HG02938 (cell line): ENCODE data around the gene ENDOV.
"Not testable (repeated sequence)": the region's sequence is repeated elsewhere in the genome, so short reads cannot be mapped to it uniquely, and the experiment has no call there.

Source experiments
- ATAC-seq: cut with Tn5 transposase; IDR thresholded peaks from one replicate; pipeline ENCODE4 v1.9.1; 2021; ENCODE audit warnings: mild to moderate bottlenecking, moderate library complexity; ENCODE audit not compliant: unreplicated experiment

ENDOV gene

DNA sequence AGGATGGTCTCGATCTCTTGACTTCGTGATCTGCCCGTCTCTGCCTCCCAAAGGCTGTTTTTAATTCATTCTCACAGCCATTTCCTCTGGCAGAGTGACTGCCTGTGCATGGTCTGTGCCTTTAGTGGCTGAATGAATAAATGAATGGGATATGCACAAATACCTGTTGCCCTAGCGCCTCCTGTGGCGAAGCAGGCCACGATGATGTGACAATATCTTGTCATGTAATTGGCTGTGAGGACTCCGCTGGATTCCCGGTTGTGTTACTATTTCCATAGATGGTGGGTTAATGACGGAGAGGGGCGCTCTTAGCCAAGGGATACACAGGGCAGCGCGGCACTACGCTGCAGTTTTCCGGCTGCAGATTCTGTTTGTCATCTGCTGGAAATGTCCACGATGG is 26.8 kb upstream of the ENDOV start:
- no peak for ATAC-seq

DNA sequence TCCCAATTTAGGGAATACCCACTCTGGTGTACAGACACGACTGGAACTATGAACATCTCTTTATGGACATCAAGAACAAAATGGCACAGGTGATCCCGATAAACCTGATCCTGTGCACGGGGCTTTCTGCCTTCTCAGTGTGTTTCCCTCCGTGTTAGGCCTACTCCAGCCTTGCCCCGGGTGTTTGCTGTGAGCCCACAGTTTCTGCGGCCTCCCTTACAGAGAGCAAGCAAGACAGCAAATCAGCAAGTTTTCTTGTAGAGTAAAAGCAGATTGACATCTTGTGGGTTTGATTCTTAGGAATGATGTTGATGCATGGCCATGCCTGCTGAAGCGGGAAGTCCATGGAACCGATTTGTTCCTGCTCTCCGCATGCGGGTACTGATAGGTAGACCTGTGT is 26.4 kb upstream of the ENDOV start:
- no peak for ATAC-seq

DNA sequence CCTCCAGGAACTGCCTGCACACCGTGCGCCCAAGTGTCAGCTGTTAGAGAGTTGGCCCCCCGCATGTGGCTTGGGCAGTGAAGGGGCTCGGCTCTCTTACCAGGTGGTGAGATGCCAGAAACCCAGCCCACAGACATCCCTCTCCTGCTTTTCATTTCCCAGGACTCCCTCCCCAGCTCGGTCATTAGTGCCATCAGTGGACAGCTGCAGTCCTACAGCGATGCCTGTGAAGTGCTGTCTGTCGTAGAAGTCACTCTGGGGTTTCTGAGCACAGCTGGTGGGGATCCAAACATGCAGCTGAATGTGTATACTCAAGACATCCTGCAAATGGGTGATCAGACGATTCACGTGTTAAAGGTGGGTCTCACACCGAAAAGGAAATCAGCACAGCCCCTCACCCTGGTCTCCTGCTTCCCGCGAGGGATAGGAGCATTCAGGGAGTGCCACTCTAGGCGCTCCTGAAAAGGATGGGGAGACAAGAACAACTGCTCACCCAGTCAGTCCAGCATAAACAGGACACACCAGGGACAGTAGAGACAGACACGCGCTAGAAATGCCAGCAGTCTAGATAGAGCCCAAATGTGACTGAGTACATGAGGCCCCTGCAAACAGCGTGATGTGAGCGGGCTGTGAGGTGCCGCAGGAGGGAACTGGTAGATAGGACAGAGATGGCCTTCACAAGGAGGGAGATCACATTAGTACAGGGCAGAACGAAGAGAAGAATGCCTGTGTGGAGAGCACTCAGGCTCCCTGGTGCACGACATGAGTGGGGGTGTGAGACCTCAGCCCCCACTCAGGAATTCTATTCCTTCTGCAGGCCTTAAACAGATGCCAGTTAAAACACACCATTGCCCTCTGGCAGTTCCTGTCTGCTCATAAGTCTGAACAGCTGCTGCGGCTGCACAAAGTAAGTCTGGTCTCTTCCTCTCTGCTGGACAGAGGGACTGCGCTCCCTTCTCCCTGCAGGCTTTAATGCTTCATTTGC is 25.7 kb upstream of the ENDOV start:
- ATAC-seq: no peak

DNA sequence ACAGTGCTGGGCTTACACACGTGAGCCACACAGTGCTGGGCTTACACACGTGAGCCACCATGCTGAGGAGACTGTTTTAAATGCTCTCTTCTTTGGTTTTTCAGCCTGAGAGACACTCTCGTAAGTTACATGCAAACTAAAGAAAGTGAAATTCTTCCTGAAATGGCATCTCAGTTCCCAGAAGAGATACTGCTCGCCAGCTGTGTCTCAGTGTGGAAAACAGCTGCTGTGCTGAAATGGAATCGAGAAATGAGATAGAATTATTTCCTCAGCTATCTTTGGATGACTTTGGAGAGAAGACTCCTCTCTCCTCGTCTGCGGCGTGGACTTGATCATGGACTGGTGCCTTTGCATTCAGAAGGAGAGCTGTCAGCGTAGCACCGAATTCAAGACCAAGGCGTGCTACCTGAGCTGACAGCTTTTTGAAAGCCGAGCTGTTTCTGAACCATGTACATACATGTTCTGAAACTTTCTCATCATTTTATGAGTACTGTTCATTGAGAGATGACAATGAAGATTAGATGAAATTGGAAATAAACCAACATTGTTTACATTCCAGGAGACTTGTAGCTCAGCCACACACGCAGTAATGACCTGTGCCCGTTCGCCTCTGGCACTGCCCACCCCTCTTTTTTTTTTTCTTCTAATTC is 21.6 kb upstream of the ENDOV start:
- ATAC-seq: no peak

DNA sequence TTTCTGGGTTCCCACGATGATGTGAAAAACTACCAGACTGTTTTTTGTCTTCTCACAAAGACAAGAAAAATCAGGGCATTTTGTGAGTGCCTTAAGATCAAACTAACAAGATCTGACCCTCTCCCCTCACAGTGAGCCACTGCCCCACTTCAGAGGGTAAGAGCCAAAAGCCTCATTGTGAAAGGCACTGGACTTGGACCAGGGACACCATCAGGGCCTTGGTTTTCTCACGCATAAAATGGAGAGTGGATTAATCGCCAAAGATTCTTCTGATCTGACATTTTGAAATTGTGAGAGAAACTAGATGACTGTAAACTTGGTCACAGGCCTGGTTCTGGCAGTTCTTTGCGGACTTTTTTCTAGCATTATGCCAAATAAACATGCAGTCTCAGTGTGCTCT is 21.0 kb upstream of the ENDOV start:
- ATAC-seq: no peak

DNA sequence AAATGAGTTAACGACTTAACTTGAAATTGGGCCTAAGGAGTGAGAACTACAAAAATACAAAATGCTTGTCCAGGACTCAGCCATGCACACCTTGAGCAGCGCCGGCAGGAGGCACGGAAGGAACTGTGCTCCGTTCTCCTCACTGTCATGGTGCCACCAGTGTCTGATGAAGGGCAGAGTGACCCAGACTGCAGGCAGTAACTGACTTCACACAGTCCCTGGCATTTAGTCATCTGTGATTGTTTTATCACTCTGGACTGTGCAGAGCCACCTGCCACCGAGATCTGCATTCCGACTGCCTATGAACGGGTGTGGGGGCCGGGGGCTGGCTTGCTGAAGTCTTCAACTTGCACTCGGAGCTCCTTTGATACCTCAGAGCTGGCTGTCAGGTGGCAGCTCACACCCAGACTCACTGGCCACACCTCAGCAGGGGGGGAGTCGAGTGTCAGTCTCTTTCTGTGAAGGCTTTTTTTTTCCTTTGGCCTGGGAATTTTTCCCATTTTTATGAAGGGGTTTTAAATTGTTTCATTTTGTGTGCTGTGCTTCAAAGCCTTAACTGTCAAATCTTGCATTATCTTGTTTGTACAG is 20.2 kb upstream of the ENDOV start:
- no peak for ATAC-seq

DNA sequence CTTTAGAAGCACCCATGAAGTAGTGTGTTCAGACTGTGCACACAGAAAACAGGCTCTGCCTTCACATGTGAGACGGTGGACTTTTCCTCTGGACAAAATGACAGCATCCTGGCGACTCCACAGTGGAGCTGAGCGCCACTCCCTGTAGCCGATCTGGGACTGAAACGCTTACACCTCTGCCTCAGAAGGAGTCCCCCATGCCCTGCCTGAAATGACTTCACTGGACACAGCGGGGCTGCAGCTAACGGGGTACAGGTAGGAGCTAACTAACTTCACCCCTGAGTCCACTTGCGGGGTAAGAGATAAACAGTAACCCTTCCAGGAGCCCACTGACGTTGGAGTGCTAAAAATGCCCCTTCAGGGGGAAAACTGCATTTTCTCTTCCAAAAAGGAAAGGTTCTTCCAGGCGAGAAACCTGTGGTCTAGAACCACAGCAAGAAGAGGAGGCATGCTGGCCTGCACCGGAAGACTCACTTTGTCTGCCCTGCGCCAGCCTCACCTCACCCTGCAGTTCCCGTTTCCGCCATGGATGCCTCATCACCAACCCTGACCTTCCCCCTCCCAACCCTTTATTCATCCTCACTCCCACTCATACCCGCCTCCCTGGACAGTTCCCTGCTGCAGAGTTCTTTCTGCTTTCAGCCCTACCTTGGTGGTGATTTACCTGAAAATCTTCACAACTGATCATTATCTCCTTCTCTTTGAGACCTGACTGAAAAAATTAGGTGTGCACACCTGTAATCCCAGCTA is 19.4 kb upstream of the ENDOV start:
- ATAC-seq: no peak

DNA sequence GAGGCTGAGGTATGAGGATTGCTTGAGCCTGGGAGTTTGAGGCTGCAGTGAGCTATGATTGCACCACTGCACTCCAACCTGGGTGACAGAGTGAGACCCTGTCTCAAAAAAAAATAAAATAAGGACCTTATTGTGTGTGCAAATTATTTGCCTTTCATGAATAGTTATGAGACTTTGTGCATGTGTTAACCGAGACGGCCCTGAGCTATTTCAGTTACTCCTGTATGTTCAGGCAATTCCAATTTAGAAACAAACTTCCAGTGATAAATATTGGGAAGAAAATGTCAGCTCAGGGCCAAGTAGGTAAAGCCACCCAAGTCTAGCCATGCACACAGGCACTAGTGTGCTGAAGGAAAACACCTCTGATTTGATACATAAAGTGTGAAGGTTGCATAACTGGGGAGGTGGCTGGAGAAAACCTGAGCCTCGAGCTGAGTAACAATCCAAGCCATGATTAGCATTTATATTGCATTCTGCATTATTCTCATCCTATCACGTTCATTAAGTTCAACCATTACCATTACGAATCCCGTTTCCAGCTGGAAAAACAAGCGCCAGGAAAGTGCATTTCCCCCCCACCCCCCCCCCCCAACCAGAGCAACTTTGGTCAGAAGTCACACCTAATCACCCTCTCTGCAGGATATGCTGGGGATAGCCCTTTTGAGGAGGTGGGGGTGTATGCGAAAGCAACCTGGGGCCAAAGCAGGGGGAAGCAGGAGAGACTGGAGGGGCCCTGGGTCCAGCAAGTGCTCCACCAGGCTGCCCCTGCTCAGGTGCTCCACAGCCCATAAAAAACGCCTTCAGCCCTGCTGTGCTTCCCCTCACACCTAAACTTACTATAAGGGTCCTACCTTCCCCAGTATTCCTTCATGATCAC is 18.6 kb upstream of the ENDOV start:
- no peak for ATAC-seq

DNA sequence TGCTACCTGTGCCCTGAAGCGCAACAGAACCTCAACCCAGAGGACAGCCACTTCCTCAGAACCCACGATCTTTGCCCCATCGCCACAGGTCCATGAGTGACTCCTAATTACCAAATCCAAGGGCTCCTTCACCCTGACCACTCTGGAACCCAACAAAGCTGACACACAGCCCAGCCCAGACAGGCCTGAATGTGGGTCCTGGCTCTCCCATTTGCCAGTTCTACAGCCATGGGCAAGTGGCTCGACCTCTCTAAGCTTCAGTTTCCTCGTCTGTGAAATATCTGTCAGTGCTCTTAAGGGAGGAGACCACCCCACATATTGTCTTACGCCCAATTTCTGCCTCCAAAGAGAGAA is 18.0 kb upstream of the ENDOV start:
- ATAC-seq: no peak

DNA sequence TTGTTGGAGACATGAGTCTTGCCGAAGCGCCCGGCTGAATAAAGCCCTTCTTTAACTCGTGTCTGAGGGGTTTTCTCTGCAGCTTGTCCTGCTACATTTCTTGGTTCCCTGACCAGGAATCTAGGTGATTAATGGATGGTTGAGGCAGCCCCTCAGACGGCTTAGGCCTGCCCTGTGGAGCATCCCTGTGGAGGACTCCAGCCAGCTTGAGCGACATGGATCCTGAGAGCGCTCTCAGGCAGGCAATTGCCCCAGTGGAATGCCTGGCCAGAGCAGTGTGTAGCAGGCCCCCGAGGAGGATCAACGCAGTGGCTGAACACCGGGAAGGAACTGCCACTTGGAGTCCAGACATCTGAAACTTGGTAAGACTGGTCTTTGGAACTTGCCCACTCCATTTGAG is 17.3 kb upstream of the ENDOV start:
- no peak for ATAC-seq

DNA sequence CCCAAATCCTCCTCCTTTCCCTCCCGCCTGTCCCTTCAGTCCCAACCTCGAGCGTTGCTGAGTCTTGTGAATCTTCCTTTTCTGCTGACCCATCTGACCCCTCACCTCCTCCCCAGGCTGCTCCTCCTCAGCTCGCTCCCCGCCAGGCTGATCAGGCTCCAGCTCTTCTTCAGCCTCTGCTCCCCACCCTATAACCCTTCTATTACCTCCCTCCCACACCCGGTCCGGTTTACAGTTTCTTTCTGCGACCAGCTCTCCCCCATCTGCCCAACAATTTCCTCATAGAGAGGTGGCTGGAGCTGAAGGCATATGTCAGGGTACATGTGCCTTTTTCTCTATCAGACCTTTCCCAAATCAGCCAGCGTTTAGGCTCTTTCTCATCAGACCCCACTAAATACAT is 13.9 kb upstream of the ENDOV start:
- not testable (repeated sequence) for ATAC-seq

DNA sequence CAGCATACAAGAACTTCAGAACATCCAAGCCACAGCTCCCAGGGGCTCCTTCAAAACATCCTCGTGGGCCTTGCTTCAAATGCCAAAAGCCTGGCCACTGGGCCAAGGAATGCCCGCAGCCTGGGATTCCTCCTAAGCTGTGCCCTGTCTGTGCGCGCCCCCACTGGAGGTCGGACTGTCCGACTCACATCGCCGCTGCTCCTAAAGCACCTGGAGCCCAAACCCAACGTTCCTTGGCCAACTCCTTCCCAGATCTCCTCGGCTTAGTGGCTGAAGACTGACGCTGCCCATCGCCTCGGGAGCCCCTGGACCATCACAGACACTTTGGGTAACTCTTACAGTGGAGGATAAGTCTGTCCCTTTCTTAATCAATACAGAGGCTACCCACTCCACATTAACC is 12.9 kb upstream of the ENDOV start:
- not testable (repeated sequence) for ATAC-seq

DNA sequence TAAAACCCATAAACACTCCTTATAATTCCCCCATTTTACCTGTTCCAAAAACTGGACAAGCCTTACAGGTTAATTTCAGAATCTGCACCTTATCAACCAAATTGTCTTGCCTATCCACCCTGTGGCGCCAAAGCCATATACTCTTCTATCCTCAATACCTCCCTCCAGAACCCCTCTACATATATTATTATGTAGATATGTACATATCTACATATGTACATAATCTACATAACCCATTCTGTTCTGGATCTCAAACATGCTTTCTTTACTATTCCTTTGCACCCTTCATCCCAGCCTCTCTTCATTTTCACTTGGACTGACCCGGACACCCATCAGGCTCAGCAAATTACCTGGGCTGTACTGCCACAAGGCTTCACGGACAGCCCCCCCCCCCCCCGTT is 12.0 kb upstream of the ENDOV start:
- no peak for ATAC-seq

DNA sequence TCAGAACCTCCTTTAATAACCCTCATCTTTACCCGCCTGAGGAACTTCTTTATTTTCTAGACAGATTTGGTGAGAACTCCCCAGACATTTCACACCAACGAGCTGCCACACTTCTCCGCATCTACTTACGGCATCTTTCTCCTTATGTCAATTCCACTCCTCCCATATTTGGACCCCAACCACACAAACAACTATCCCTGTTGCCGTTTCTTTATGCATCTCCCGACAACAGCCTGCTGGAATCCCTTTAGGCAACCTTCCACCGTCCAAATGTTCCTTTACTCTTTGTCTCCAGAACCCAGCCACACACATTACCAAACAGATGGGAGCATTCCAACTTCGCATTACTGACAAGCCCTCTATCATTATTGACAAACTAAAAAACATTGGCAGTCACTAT is 8.8 kb upstream of the ENDOV start:
- no peak for ATAC-seq

DNA sequence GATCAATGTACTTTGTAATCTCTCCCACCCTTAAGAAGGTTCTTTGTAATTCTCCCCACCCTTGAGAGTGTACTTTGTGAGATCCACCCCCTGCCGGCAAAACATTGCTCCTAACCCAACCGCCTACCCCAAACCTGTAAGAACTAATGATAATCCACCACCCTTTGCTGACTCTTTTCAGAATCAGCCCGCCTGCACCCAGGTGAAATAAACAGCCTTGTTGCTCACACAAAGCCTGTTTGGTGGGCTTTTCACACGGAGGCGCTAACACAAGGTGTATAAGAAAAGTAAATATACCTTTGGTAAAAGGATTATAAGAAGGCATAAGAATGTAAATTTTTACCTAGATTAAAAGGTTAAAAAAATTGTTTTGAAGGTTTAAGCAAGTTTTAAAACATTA is 7.0 kb upstream of the ENDOV start:
- ATAC-seq: not testable (repeated sequence)

DNA sequence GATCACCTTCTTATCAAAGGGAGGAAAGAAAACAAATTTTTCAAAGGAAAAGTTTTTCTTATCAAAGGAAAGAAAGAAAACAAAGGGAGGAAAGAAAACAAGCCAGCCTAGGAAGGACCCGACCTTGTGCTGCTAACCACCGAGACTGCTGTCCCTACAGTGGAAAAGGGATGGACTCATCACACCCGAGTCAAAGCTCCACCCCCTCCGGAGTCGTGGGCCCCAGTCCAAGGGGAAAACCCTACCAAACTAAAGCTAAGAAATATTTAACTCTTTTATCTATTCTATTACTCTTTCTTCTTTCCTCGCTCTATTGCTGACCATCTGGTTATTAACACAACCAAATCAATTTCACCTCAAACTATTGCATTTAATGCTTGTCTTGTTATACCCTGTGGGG is 6.1 kb upstream of the ENDOV start:
- no peak for ATAC-seq

DNA sequence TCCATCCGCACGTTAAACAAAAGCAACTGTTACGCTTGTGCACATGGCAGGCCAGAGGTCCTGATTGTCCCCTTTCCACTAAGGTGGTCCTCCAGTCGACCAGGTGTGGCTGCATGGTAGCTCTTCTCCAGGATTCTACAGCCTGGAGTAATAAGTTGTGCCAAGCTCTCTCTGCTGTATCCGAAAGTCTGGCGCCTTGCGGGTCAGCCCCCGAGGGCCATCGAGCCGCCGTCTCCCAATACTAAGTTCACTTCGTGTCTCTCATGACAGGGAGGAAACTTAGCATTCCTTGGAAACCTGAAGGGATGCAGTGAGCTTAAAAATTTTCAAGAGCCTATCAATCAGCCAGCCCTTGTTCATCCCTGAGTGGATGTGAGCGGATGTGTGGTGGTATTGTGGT is 5.3 kb upstream of the ENDOV start:
- ATAC-seq: no peak

DNA sequence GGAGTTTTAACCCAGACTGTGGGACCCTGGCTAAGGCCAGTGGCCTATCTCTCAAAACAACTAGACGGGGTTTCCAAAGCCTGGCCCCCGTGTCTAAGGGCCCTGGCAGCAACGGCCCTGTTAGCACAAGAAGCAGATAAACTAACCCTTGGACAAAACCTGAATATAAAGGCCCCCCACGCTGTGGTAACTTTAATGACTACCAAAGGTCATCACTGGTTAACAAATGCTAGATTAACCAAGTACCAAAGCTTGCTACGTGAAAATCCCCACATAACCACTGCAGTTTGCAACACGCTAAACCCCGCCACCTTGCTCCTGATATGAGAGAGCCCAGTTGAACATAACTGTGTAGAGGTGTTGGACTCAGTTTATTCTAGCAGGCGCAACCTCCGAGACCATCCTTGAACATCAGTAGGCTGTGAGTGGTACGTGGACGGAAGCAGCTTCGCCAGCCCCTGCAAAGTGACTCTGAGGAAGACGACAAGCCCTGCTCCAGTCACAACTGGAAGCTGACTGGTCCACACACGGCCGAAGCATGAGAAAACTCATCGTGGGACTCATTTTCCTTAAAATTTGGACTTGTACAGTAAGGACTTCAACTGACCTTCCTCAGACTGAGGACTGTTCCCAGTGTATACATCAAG is 4.4 kb upstream of the ENDOV start:
- ATAC-seq: not testable (repeated sequence)

DNA sequence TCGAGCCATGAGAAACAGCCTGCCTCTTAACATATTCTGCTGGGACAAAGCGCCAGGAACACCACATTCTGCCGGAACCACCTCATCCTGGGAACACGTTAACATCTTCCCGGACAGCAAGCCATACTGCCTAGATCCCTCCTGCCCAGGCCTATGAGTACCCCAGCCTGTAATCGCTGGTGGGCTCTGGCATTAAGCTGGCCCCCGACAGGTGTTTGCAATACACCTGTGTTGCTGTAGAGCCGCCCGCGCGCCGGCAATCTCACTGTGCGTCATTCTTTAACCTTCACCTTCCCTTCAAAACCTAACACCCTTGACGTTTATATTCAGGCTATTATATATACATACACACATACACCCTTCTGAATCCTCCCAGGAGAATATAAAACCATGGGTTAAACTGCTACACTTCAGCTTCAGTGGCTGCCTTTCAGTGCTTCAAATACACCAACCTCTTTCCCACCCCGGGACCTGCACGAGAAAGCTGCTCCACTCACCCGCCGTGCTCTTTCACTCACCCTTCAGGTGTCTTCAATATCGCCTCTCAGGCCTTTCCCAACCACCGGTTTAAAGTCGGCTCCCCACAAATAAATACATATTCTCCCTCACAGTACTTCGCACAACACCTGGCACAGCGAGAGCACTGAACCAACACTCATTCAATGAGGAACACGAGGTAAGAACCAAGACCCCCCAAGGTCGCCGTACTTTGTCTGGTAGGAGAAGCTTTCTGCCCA is 1.0 kb upstream of the ENDOV start:
- no peak for ATAC-seq
